Panc1 (cell line): Measurements from ENCODE around the gene SRRM4. TPM values are rescaled to one million over a fixed set of nuclear protein-coding genes. Genes with fewer than 3 reads are reported as not detected.

Experiments
- ATAC-seq: fragments of 200-7000 bp; cut with Tn5 transposase; 2 replicates; pipeline ENCODE4 v1.9.1; 2020; ENCODE audit warnings: mild to moderate bottlenecking, moderate library complexity
- BruUV-seq: library from RNA; stranded (reverse); fragments of 400-500 nt; replicated peaks from 2 replicates; lab custom pipeline; 2021; lab: Mats Ljungman, UMichigan
- CTCF ChIA-PET: fragments of 300-600 bp; sonication (Branson Sonifier 250); formaldehyde crosslinking; loops from one replicate; lab custom pipeline; 2022; ENCODE audit warnings: antibody characterized with exemption; lab: Charles Lee
- POLR2A ChIA-PET: fragments of 300-600 bp; sonication (Branson Sonifier 250); formaldehyde crosslinking; loops from one replicate; lab custom pipeline; 2022; ENCODE audit warnings: antibody characterized with exemption; lab: Charles Lee
- DNase-seq: peaks from one replicate; pipeline ENCODE4 v3.0.0-alpha.2; 2010; ENCODE audit warnings: low read depth, low spot score
- H3K27ac ChIP-seq: 2 replicates; pipeline ENCODE4 v1.5.1; 2011; ENCODE audit warnings: mild to moderate bottlenecking, low read length, inconsistent platforms
- H3K27me3 ChIP-seq: fragments of 200-500 bp; sonication (Bioruptor generic); 2 replicates; pipeline ENCODE4 v1.6.0; 2014; ENCODE audit warnings: low read length, inconsistent platforms; ENCODE audit not compliant: control insufficient read depth, insufficient read depth
- H3K36me3 ChIP-seq: fragments of 200-500 bp; sonication (Bioruptor generic); 2 replicates; pipeline ENCODE4 v1.5.1; 2014; ENCODE audit warnings: inconsistent platforms, mild to moderate bottlenecking, low read length, moderate library complexity; ENCODE audit not compliant: control insufficient read depth, insufficient read depth
- H3K4me1 ChIP-seq: 2 replicates; pipeline ENCODE4 v1.5.1; 2011; ENCODE audit warnings: inconsistent platforms, mild to moderate bottlenecking, low read length, moderate library complexity; ENCODE audit not compliant: control insufficient read depth, insufficient read depth
- H3K4me3 ChIP-seq, 2 experiments: 2 replicates each; pipeline ENCODE4 v1.5.1; 2011 to 2012; ENCODE audit warnings: low read depth in 2 of 2, low read length in 2 of 2, mild to moderate bottlenecking in 2 of 2, inconsistent platforms in 1 of 2, moderate library complexity in 1 of 2
- H3K9me3 ChIP-seq: fragments of 200-500 bp; sonication (Bioruptor generic); 2 replicates; pipeline ENCODE4 v1.5.1; 2014; ENCODE audit warnings: low read depth, mild to moderate bottlenecking, inconsistent platforms, low read length, moderate library complexity; ENCODE audit not compliant: control insufficient read depth, insufficient read depth
- POLR2AphosphoS5 ChIP-seq: IDR thresholded peaks from 2 replicates; pipeline ENCODE4 v1.6.1; 2012; ENCODE audit warnings: mild to moderate bottlenecking, low read depth, low read length, moderate library complexity
- SIN3A ChIP-seq: IDR thresholded peaks from 2 replicates; pipeline ENCODE4 v1.6.1; 2012; ENCODE audit warnings: low read depth, mild to moderate bottlenecking, low read length, moderate library complexity, borderline replicate concordance; ENCODE audit not compliant: insufficient read depth
- TCF7L2 ChIP-seq: IDR thresholded peaks from 2 replicates; pipeline ENCODE4 v1.6.1; 2011; ENCODE audit warnings: mild to moderate bottlenecking, low read depth, low read length, inconsistent platforms
- in situ Hi-C: cut with HindIII; loops from 2 replicates; pipeline ENCODE4 v1.10.0; 2016; ENCODE audit warnings: low sequenced_read_pairs, low pct_unique_long_range_greater_than_20kb
- intact Hi-C: fragments of 100-400 bp; cut with micrococcal nuclease; formaldehyde crosslinking; loops from one replicate; pipeline ENCODE4 v1.10.0; 2022; ENCODE audit not compliant: unreplicated experiment
- total RNA-seq: library from RNA; stranded (reverse); gene quantifications from one replicate; pipeline ENCODE4 v1.2.1, GENCODE V29; 2021; ENCODE audit not compliant: unreplicated experiment
- TF ChIP-seq, protein P1 (sequence below), 2 experiments: IDR thresholded peaks; 2 replicates each; pipeline ENCODE4 v1.6.1; 2011 to 2012; ENCODE audit warnings: low read depth in 2 of 2, control low read depth in 1 of 2, low read length in 1 of 2, mild to moderate bottlenecking in 1 of 2, moderate library complexity in 1 of 2; ENCODE audit not compliant: insufficient read depth in 1 of 2
- TF ChIP-seq, protein P2 (sequence below): fragments of 450-650 bp; IDR thresholded peaks from 2 replicates; pipeline ENCODE4 v1.5.1; 2017; ENCODE audit warnings: mild to moderate bottlenecking

SRRM4 gene
- total RNA-seq, 1 experiment from 2014 or later: not detected

- no peaks in the 10 kb centered on the region for H3K9me3 ChIP-seq
- H3K36me3 ChIP-seq: no peaks in the 10 kb centered on the region
- no peaks in the 10 kb centered on the region for H3K4me1 ChIP-seq
- BruUV-seq: no TSS peak
- no peak overlapping the region for H3K27ac ChIP-seq
- ChIA-PET POLR2A (no interaction called here), CTCF (no interaction called here)
- intact Hi-C loops (no loop called here), in situ Hi-C loops (no loop called here)
- DNase-seq: no peak
- H3K4me3 ChIP-seq: no peak overlapping the region
- no peak for ATAC-seq
- peaks cover 2% of the 10 kb centered on the region; the same call in 1 of the 2 replicates for H3K27me3 ChIP-seq
- TF ChIP-seq, protein P1, sequence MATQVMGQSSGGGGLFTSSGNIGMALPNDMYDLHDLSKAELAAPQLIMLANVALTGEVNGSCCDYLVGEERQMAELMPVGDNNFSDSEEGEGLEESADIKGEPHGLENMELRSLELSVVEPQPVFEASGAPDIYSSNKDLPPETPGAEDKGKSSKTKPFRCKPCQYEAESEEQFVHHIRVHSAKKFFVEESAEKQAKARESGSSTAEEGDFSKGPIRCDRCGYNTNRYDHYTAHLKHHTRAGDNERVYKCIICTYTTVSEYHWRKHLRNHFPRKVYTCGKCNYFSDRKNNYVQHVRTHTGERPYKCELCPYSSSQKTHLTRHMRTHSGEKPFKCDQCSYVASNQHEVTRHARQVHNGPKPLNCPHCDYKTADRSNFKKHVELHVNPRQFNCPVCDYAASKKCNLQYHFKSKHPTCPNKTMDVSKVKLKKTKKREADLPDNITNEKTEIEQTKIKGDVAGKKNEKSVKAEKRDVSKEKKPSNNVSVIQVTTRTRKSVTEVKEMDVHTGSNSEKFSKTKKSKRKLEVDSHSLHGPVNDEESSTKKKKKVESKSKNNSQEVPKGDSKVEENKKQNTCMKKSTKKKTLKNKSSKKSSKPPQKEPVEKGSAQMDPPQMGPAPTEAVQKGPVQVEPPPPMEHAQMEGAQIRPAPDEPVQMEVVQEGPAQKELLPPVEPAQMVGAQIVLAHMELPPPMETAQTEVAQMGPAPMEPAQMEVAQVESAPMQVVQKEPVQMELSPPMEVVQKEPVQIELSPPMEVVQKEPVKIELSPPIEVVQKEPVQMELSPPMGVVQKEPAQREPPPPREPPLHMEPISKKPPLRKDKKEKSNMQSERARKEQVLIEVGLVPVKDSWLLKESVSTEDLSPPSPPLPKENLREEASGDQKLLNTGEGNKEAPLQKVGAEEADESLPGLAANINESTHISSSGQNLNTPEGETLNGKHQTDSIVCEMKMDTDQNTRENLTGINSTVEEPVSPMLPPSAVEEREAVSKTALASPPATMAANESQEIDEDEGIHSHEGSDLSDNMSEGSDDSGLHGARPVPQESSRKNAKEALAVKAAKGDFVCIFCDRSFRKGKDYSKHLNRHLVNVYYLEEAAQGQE (IDR thresholded peaks at IDR 0.05; ENCODE audit: insufficient read depth in 1 of 2, low read depth in 2 of 2, low read length in 1 of 2): no peak
- TF ChIP-seq SIN3A (no peak), POLR2AphosphoS5 (no peak), TCF7L2 (no peak)
- TF ChIP-seq, protein P2, sequence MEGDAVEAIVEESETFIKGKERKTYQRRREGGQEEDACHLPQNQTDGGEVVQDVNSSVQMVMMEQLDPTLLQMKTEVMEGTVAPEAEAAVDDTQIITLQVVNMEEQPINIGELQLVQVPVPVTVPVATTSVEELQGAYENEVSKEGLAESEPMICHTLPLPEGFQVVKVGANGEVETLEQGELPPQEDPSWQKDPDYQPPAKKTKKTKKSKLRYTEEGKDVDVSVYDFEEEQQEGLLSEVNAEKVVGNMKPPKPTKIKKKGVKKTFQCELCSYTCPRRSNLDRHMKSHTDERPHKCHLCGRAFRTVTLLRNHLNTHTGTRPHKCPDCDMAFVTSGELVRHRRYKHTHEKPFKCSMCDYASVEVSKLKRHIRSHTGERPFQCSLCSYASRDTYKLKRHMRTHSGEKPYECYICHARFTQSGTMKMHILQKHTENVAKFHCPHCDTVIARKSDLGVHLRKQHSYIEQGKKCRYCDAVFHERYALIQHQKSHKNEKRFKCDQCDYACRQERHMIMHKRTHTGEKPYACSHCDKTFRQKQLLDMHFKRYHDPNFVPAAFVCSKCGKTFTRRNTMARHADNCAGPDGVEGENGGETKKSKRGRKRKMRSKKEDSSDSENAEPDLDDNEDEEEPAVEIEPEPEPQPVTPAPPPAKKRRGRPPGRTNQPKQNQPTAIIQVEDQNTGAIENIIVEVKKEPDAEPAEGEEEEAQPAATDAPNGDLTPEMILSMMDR: no peak
Observed at GRCh38 chr12:119204671-119205285, 223.4 kb downstream of the SRRM4 start.

DNA sequence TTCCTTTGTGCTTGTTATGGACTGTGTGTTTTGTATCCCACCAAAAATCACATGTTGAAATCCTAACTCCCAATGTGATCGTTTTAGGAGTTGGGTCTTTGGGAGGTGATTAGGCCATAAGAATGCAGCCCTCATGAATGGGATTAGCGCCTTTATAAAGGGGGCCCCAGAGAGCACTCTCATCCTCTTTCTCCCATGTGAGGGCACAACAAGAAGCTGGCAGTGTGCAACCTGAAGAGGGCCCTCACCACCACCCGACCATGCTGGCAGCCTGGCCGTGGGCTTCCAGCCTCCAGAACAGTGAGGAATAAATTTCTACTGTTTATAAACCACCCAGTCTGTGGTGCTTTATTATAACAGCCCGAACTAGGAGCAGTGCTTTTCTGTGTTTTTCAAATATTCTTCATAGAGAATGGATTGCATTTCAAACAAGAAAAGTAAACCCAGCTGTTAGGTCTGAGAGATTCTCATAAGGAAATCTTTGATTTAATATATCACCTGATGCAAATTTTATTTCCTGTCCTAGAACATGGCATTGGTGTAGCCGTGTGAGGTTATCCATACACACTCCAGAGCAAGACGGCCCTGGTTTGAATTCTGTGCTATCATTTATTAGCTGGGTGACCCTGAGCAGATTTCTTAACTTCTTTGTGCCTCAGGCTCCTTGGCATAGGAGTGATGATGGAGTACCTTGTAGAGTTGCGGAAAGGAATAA lies 225.2 kb downstream of the SRRM4 start:
- in situ Hi-C loops: no loop called here
- intact Hi-C loops: no loop called here
- BruUV-seq: no TSS peak
- Histone ChIP-seq H3K36me3 (no peaks in the 10 kb centered on the region), H3K27me3 (peaks cover 2% of the 10 kb centered on the region; the same call in 1 of the 2 replicates), H3K27ac (no peak overlapping the region), H3K4me3 (no peak overlapping the region), H3K4me1 (no peaks in the 10 kb centered on the region), H3K9me3 (no peaks in the 10 kb centered on the region)
- ATAC-seq (no peak), DNase-seq (no peak)
- POLR2A ChIA-PET: no interaction called here
- TF ChIP-seq, protein P2: no peak
- TF ChIP-seq SIN3A (no peak), POLR2AphosphoS5 (no peak), TCF7L2 (no peak)
- TF ChIP-seq, protein P1 (IDR thresholded peaks at IDR 0.05; ENCODE audit: insufficient read depth in 1 of 2, low read depth in 2 of 2, low read length in 1 of 2): no peak
- CTCF ChIA-PET: no interaction called here
